HG03066 (cell line): Measurements from ENCODE around the gene KIF13A.
"Not testable (repeated sequence)": the region's sequence is repeated elsewhere in the genome, so short reads cannot be mapped to it uniquely, and the experiment has no call there.

ENCODE experiments used
- ATAC-seq: cut with Tn5 transposase; IDR thresholded peaks from one replicate; pipeline ENCODE4 v1.9.1; 2021; ENCODE audit warnings: low read depth; ENCODE audit not compliant: unreplicated experiment

Gene KIF13A

GRCh38 chr6:17878734-17879133, 108.7 kb downstream of the KIF13A start:
- no peak for ATAC-seq

- ATAC-seq, result no peak
Observed at GRCh38 chr6:17877895-17878440, 109.5 kb downstream of the KIF13A start.

- no peak for ATAC-seq
Observed at GRCh38 chr6:17877196-17877894, 110.1 kb downstream of the KIF13A start.

DNA sequence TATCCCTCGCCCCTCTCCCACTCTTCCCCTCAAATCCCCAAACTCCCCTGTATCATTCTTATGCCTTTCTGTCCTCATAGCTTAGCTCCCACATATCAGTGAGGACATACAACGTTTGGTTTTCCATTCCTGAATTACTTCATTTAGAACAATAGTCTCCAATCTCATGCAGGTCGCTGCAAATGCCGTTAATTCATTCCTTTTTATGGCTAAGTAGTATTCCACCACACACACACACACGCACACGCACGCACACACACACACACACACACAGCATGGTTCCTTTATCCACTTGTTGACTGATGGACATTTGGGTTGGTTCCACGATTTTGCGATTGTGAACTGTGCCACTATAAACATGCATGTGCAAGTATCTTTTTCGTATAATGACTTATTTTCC, 112.7 kb downstream of the KIF13A start:
- no peak for ATAC-seq

GRCh38 chr6:17872908-17873307, 114.5 kb downstream of the KIF13A start:
- no peak for ATAC-seq

DNA sequence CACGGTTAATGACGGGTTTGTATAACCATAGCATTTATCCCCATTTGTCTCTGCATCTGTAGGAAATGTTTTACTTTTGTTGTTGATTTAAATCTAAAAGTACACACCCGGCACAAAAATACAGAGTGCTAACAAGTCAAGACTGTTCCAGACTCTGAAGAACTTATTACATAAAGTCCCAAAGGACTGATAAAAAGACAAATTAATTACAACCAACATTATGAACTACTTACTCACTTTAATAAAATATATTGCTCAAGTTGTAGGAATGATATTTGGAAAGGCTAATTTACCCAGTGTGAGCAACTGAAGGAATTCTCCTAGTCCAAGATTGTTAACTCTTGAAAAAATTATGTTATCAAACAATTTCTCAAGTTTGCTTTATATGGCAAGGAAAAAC, 115.6 kb downstream of the KIF13A start:
- no peak for ATAC-seq

GRCh38 chr6:17871189-17871519, 116.3 kb downstream of the KIF13A start:
- ATAC-seq, result no peak

DNA sequence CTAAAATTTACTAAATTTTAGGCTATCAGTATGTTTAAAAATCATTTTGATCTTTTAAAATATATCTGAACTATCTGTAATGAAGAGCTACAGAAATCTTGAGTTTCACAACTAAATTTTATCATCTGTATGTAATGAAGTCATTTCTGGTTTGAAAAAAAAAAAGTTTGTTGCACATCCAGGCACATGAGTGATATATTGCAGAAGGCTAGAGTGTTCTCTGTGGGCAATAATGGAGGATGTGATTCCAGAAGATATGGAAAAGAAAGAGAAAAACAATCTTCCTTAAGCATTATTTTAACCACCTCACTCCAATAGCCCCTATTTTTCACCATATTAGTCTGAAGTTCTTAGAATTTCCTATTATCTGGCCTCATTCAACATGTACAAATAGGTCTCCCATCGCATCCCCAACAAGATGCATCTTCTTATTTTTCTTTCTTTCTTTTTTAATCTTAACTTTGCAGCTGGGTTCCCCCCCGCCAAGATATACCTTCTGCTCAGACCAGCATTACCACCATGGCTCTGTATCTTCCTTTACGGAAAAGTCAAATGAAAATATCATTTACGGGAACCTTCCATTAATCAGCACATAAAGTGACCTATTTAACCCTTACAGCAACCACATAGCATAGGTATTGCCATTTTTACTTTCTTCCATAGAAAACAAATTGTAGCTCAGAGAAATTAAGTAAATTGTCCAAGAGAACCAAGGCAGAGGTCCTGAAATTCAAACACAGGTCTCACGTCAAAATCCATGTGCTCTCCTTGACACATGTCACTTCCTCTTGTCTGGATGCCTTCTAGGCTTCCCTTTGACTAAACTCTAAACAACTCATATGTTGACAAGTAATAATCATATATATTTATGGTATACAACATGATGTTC, 116.9 kb downstream of the KIF13A start:
- ATAC-seq, result no peak

GRCh38 chr6:17869753-17870050, 117.7 kb downstream of the KIF13A start:
- ATAC-seq, result no peak

DNA sequence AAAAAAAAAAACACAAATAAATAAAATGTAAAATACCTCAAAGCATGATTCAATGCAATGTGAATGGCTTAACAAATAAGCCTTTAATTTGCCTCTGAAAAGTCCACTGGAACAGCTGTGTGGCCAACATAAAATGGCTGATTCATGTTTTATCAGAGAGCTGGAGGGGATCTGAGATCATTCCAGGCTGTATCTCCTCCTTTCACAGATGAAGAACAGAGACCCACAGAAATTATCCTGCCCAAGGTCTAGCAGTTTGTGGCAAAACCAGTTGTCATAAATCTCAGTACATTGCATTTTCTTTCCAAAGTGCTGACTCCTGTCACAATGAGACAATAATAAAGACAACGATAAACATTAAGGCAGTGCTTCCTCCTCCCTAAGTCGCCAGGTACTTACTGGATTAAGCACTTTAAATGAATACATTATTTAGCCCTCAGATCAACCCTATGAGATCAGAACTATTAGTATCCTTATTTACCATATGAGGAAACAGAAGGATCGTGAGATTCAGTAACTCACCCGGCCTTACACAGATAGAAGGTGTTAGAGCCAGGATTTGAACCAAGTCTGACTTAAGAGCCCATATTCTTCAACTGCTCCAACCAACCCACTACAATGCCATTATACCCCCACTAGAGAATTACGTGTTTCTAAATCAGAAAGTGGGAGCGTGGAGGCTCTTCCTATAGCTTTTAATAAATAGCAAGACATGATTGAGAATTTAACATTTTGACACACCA, 118.3 kb downstream of the KIF13A start:
- no peak for ATAC-seq

GRCh38 chr6:17867880-17868279, 119.6 kb downstream of the KIF13A start:
- ATAC-seq, result no peak

- no peak for ATAC-seq
Observed at GRCh38 chr6:17866876-17867444, 120.5 kb downstream of the KIF13A start.

DNA sequence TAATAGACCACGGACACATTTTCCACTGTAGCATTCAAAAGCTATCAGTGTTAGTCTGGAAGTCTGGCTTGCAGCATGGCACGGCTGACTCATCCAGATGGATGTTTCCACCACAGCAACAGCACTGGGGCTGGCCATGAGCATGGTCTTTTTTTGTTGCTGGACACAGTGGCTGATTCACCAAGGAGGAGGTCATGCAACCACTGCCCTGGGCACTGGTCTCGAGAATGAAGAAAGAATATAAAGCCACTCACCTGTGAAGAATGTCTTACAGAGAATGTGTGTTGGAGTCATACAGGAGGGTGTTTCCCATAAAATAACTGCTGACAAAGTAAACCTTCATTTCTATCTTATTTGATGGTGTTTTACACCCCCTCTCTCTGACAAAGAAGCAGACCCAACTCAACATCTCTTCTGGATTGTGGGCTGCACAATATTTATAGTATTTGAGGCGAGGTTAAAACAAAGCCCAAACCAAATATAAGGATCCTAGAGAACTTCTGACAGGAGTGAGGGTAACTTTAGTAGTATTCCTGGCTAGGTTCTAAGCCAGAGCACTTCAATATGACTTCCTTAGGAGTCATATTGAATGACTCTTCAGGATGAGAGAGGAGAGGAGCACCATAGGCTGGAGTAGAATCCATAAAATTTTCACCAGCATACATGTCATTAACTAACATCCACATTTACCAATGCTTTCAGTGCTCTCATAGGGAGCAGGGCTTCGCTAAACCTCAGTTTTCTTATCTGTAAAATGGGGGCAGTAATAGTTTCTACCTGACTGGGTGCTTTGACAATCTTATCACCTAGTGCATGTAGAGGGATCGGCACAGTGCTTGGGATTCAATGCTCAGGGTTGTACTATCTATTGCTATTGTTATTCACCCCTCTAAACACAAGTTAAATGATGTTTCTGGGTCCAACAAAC, 121.4 kb downstream of the KIF13A start:
- ATAC-seq, result no peak

- no peak for ATAC-seq
Observed at GRCh38 chr6:17865243-17865642, 122.2 kb downstream of the KIF13A start.

DNA sequence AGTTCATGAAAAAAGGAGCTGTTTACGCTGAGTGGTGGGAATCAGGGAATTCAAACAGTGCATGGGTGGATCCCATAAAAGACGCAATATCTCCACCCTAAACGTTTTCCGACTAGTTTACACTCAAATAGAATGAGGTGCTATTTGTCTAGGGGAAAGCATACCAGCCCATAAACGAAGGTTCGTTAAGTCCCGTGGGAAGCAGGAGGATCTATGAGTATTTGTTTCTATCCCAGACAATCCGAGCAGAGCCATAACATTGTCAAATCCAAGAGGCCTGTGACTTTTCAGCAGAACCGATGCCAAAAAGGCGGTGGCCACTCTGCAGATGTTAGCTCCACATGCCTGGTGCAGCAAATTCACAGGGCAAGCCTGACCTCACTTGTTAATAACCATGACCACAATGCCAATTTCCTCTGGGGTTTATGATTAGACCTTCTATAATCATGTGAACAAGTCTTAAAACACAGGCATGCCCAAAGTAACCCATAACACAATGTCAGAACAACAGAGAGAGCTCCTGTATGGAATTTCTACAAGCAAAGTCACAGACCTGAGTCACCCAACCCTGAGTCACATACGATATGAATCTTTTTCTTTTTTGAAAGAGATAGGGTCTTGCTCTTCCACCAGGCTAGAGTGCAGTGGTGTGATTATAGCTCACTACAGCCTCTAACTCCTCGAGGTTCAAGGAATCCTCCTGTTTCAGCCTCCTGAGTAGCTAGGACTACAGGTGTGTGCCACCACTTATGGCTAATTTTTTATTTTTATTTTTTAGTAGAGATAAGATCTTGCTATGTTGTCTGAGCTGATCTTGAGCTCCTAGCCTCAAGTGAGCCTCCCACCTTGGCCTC, 123.3 kb downstream of the KIF13A start:
- ATAC-seq, result no peak

GRCh38 chr6:17861361-17861760, 126.1 kb downstream of the KIF13A start:
- ATAC-seq, result no peak

GRCh38 chr6:17859846-17860245, 127.6 kb downstream of the KIF13A start:
- ATAC-seq, result no peak

GRCh38 chr6:17858584-17858983, 128.9 kb downstream of the KIF13A start:
- no peak for ATAC-seq

- ATAC-seq, result not testable (repeated sequence)
Observed at GRCh38 chr6:17857188-17857587, 130.2 kb downstream of the KIF13A start.
